T-helper 9 cell (primary cell): ENCODE measurements around the gene ITGB7.
A peak's percentile ranks its signal among the peaks of the same experiment; 100 is the strongest.

Experiments used
- DNase-seq: peaks from one replicate; pipeline ENCODE4 v3.0.0-alpha.2; 2020
- total RNA-seq, 2 donors: gene quantifications; one replicate each; lab custom pipeline; 2026; lab: John Stamatoyannopoulos, UW

ITGB7 gene, protein sequence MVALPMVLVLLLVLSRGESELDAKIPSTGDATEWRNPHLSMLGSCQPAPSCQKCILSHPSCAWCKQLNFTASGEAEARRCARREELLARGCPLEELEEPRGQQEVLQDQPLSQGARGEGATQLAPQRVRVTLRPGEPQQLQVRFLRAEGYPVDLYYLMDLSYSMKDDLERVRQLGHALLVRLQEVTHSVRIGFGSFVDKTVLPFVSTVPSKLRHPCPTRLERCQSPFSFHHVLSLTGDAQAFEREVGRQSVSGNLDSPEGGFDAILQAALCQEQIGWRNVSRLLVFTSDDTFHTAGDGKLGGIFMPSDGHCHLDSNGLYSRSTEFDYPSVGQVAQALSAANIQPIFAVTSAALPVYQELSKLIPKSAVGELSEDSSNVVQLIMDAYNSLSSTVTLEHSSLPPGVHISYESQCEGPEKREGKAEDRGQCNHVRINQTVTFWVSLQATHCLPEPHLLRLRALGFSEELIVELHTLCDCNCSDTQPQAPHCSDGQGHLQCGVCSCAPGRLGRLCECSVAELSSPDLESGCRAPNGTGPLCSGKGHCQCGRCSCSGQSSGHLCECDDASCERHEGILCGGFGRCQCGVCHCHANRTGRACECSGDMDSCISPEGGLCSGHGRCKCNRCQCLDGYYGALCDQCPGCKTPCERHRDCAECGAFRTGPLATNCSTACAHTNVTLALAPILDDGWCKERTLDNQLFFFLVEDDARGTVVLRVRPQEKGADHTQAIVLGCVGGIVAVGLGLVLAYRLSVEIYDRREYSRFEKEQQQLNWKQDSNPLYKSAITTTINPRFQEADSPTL
- total RNA-seq, result 205 to 539 reads per million in 2 donors

DNA sequence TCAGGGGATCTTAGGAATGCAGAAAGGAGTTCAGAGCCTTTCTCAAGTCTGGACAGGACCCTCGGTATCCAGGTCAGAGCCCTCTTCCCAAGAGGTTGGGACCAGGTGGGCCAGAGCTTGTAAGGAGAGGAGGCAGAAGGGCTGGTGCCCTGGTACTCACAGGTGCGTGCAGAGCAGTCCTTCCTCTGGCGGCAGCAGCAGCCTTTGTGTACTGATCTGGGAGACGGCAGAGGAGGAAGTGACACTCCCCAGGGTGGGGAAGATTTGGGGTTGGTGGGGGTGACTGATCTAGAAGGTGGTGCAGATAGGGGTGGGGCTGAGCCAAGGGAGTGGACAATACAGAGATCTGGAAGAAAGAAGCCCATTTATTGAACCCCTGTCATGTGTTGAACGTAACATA lies at the start of gene ITGB7:
Gene ITGB7, minus strand, starts transcription at position 210 of the 400 bp plus-strand sequence. CDS start 6,808 bp downstream, outside the sequence.
- DNase-seq, result peak; percentile 52

DNA sequence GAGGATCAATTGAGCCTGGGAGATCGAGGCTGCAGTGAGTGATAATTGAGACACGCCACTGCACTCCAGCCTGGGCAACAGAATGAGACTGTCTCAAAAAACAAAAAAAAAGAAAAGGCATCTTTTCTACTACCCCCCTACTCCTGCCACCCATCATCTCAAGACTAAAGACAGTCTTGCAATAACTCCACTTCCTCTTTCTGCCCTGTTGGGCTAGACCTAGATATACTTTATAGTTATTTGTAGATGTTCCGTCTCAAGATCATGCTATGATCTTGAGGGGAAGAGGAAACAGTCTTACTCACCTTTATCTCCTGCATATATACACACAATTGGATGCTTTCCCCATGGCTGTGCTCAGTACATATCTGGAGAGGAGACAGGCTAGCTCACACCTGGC lies 48.9 kb upstream of the ITGB7 start:
- DNase-seq, result no peak

DNA sequence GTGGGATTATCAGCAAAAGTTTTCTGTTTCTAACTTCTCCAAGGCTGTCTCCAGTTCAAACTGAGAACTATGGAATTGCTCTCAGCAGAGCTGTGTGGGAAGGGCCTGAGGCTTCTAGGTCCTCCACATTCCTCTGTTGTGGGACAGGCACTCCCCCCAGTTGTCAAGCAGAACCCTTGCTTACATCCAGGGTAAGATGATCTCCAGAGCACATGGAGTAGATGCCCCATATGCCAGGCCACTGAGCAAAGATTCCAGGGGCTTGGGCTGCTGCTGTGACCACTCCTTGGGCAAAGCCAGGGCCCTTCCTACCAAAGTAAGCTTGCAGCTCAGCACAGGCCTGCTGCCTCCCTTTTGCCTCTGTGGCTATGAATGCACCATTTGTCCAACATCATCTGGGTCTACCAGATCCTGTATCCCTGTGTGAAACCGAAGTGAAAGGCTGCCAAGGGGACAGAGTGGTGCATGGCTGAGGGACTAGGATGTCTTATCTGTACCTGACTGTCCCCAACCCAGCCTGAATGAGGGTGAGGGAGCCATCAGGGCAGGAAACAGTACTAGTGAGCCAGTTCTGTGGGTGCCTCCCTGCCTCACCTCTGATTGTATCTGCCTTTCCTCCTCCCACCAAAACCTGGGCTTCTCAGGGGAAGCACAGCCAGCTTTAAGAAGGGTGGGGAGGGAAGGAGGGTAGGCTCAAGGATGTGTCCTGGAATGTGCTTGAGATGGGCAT lies 47.9 kb upstream of the ITGB7 start:
- no peak for DNase-seq

DNA sequence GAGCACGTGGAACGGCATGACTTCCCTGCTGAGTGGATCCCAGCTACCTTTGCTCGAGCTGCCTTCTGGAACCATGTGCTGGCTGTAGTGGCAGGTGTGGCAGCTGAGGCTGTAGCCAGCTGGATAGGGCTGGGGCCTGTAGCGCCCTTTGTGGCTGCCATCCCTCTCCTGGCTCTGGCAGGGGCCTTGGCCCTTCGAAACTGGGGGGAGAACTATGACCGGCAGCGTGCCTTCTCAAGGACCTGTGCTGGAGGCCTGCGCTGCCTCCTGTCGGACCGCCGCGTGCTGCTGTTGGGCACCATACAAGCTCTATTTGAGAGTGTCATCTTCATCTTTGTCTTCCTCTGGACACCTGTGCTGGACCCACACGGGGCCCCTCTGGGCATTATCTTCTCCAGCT lies 46.2 kb upstream of the ITGB7 start:
- no peak for DNase-seq

DNA sequence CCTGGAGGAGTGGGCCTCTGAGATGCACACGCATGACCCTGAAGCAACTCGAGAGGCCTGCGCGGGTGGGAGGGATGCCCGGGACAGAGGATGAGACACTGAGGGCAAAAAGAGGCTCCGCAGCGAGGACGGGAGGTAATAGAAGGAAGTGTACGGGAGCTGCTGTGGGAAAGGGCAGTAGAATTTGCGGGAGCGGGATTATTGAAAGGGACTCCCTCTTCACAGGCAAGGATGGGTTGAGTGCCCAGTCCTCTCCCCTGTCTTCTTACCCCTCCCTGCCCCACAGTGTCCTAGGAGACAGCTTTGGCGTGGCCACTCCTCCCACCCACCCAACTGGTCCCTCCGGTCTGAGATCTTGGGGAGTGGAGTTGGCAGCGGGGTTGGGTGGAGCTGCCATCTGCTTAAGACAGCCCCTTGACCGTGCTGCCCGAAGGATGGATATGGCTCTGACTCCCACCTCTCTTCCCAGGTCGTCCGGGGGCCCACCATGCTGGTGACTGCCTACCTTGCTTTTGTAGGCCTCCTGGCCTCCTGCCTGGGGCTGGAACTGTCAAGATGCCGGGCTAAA lies 45.4 kb upstream of the ITGB7 start:
- DNase-seq, result no peak

DNA sequence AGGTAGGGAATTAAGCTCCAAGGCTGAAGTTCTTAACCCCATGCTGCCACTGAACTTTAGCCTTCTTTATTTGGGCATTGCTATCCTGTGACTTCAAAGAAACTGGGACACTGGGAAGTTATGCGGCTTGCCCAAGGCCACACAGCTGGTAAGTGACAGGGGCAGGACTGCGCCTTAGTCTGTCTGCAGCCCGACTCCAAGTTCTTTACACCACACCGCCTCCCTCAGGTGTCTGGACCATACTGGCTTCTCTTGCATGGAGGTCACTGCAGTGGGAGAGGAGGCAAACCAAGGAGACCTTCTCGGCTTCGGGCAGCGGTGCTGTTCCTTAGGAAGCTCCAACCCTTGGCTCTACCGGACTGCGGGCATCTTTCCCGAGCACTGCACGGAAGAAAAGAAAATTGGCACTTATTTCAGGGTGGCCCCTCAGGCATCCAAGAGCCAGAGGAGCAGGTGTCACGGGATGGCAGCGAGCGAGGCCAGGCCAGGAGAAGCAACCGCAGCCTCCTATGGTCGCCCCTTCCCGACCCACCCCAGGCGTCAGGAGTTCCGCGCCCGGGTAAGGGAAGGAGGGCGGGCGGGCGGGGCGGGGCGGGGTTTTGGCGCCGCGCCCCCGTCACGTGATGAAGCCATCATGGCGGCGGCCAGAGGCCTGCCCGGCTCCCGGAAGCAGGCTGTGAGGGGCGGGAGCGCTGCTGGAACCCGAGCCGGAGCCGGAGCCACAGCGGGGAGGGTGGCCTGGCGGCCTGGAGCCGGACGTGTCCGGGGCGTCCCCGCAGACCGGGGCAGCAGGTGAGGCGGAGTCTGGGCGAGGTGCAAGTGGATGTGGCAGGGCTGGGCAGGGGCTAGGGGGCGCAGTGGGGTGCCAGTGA lies 44.7 kb upstream of the ITGB7 start:
- peak; percentile 64 for DNase-seq

DNA sequence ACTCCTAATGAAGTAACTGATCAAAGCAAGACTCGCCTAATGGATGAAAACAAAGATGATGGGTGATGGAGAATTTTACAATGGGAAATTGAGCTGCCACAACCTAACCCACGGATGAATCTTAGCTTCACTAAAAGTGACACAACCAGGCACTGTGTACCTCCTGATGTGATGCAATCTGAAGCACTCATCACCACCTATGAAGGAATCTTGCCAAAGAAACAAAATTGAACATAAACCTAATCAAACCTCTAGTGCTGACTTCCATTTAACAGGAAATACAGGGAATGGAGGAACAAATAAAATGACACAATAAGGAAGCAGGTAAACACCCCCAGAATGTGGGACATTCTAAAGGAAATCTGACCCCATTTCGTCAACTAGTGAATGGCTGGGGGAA lies 38.2 kb upstream of the ITGB7 start:
- DNase-seq, result no peak

DNA sequence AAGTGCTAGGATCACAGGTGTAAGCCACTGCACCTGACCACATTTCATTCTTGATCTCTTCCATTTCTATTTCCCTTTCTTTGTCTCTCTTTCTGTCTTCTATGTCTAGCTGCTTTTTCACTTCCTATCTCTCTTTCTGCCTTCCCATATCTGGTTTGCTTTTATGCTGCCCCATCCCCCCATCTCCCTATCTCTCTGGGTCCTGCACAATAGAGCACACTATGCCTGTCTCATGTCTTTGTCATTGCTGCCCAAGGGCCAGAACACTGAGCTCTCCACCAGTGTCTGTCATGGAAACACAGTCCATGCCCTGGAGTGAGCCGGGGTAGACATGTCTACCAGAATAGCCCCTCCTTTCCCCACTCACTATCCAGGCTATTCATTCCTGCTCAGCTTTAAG lies 37.3 kb upstream of the ITGB7 start:
- DNase-seq, result no peak

DNA sequence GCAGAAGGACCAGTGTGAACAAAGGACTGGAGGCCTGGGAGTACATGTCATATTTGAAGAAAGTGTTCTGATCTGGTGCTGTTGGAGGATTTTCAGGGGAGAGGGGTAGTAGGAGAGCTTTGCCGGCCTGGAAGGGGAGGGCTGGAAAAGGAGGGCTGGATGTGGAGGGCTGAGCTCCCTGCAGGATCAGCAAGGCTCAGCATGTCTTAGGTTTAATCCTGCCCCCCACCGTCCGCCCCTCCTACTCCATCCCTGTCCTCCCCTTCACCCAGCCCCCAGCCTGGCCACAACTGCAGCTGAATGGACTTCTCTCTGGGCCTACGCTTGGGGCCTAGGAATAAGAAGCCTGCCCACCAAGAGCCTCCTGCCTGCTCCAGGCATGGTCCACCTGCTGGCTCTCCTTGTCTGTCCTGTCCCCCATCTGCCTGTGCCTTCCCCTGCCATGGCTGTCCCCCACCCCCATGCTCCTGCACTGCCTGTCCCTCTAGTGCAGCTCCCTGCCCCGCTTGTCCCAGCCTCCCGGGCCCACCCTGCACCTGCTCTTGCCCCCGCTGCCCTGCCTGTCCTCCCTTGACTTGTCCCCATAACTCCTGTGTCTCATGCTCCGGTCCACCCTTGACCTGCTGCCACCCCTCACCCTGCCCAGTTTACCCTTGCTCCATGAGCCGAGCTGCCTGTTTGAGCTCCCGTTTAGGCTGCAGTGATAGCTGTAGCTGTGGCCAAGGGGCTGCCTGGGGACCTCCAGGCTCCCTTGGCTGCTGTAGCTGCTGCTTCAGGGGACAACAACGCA lies 34.8 kb upstream of the ITGB7 start:
- DNase-seq, result no peak

DNA sequence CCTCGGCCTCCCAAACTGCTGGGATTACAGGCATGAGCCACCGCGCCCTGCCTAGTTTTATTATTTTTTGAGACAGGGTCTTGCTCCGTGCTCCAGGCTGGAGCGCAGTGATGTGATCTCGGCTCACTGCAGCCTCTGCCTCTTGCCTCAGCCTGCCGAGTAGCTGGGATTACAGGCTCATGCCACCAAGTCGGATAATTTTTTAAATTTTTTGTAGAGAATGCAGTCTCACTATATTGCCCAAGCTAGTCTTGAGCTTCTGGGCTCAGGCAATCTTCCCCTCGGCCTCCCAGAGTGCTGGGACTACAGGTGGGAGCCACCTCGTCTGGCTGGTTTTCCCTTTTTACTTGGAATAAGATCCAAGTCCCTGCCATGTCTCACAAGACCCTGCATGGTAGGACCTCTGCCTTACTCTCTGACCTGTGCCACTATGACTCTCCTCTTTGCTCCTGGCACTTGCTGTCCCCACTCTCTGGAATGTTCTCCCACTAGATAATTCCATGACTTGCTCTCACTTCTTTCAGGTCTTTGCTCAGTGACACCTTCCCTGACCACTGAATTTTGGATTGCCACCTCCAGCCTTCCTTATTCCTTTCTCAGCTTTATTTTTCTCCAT lies 32.7 kb upstream of the ITGB7 start:
- no peak for DNase-seq

DNA sequence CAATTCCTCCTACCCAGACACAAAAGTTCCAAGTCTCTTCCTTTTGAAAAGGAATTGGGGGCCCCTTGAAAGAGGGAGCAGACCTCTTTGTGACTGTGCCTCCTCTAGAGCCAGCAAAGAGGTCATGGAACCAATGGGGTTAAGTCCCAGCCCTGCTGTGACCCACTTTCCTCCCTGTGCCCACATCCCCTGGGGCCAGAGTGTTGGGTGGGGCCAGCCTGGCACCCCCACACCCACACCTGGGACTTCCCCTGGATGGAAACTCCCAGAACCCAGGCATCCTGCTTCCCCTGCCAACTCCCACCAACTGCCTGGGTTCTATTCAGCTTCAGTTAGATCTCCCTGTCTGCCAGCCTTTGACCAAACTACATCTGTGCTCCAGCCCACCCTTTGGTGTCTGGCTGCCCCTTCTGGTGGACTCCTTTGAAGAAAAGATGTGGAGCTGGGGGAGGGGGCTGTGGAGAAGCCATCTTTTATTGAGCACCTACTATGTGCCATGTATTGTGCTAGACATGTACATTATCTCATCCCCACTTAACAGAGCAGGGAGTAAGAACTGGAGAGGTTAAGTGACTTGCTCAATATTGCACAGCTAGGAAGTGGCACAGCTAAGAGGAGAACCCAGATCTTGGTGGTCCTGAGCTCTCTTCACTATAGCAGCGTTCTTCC lies 29.5 kb upstream of the ITGB7 start:
- peak; percentile 62 for DNase-seq

DNA sequence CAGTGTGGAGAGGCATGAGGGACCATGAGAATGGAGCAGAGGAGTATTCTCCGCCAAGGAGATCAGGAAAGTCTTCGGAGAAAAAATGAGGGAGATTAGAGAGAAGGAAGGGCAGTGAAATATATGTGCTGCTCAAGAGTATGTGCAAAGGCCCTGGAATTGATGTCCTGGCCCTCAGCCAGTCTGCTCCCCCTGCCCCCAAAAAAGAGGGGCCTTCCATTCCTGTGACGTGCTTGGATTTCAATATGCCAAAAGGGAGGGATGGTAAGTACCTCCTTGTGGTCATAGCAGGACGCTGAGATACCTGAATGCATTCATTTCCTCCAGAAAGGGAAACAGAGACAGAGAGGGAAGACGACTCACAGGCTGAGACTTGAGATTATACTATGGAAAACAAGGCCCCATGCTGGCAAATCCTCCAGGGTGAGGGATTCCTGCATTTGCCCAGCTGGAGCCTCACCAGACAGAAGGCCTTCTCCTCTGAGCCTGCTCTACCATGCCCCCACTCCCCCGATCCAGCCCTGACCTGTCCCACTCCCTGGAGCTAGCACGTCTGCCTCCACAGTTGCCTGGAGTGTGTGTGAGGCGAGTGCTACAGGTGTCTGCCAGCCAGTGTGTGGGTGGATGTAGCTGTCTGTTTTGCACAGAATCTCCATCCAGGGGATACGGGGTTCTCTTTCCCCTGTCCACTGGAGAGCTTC lies 28.8 kb upstream of the ITGB7 start:
- no peak for DNase-seq

DNA sequence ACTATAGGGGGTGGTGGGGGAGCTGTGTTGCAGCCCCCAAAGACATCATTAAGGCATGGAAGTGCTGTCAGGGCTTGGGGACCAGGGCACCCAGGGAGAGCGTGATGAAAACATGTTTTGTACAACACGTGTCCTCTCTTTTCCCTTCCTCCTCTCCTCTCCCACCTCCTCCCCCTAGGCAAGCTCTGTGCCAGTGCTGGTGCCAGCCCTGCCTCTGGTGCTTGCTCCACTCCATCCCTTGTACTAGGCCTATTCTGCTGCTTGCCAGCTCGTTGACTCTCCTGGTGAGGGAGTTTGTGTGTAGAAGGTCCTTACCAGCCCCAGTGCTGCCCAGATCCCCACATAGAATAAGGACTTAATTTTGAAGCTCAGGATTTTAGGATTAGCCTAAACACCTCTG lies 28.1 kb upstream of the ITGB7 start:
- no peak for DNase-seq

DNA sequence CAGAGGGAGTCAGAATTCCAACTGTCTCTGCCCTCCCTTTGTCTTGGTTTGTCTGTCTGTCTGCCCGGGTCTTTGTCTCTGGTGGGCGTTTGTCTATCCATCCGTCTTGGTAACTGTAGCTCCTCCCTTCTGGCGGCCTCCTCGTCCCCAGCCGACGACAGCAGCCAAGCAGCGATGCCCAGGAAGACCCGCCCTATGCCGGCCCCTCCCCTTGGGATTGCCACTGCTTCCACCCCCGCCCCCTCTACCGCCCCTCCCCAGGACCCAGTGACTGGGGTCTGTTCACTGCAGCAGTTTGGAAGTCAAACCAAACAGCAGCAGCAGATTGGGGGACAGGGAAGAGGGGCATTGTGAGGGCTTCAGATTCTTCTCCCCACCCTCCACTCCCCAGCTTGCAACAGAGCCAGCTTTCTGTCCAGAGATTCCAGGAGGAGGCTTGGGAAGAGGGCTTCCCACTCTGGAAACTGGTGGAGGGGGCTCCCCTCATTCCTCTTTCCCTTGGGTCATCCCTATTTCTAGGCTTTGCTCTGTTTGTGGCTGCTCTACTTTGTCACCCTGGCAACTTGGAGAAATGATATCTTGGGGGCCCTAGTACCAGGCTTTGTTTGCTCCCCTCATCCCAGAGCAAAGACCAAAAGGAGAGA lies 27.3 kb upstream of the ITGB7 start:
- no peak for DNase-seq

DNA sequence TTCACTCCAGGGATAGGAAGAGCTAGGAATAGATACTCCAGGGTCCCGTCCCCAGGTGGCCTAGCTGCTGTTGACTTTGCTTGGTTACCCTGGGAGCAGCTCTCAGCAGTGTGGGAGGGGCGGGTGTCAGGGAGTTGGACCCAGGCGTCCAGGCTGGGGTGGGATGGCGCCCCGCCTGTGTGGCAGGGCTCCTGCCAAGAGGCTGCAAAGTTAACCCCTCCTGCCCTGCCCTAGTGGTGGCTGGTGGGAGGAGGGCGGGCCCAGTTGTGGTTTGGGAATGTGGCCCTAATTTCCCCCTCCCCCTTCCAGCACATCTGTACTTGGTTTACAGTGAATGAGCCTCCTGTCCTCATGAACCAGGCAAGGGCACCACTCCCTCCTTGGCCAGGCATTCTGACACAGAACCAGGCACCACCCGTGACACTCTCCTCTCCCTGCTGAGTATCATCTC lies 26.6 kb upstream of the ITGB7 start:
- DNase-seq, result no peak

DNA sequence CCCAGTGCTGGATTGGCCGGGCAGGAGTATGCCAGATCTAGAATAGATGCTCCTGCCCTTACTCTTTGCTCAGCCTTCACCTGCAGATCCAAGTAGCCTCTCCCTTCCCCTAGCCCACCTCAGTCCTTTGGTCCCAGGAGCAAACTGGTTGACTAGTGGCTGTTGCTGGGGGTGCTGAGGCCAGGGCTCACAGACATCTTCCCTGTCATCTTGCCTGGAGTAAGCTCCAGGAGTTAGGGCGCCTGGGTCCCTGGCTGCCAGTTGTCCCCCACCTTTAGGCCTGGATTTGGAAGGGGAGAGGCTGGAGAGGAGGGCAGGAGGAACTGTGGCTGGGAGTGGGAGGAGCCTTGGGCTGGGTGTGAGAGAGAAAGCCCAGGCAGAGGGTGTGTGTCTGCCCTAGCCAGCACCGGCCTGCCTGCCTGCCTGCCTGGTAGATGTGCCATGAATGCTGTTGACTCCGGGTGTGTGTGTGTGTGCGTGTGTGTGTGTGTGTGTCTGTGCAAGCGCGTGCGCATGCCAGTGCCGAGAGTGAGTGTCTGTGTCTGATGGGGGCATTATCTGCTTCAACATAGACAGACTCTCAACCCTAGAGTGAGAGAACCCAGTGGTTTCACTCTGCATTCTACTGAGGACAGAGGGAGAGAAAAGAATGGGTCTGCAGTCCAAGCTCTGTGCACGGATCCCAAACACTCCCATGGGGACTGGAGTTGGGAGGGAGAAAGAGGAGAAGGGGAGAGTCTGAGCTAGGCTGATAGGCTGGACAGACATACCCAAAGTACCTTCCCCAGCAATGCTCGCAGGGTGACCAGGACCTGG lies 25.8 kb upstream of the ITGB7 start:
- DNase-seq, result peak; percentile 43

DNA sequence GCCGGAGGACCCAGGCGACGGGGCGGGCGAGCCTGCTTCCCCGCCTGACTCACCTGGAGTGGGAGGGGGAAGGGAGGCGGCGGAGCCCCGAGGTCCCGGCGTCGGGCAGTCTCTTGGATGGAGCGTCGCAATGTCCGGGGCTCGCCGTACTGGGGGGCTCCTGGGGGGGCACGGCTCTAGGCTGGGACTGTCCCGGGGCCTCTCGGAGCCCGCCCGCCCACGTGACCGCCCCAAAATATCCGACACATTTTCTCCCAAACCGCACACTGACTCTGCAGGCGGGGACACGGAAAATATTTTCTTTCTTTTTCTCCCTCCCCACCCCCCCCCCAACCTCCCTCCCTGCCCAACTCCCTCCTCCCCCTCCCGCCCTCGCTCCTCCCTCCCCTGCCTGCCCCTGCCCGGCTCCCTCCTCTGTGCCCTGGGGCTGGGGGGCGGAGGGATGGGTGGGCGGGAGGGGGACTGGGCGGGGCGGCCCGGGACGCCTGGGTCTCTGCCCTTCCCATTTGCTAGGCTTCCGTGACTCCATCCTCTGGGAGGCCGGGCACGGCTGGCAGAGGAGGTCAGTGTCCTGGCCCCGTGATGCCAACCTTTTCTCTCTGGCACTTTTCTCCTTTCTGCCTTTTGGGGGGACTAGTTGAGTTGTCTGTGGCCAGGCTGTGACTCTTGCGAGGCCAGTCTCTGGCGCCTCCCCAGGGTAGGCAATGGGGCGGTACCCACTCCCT lies 25.0 kb upstream of the ITGB7 start, which contains the start of gene RARG:
Gene RARG, minus strand, starts transcription at position 289 of the 725 bp plus-strand sequence. CDS start 4,664 bp downstream, outside the sequence.
- DNase-seq, result peak; percentile 71
